ENCODE measurements around the gene MICOS13.

The MICOS13 gene

DNA sequence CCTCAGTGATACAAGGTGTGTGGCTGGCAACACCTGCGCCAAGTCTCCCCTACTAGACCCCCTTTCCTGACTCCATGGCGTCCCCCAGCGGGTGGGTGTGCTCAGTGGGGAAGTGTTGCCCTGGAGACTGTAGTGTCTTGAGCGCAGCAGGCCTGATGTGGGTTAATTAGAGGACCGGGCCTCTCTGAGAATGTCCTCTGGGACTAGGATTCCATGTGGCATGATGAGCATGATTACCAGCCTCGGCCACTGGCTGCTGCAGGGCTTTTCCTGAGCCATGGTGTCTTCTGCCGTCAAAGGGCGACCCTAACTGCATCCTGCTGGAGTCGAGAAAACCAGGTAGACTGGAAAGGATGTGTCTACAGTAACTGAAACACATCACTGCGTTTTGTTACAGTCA, 28.1 kb downstream of the MICOS13 start:
- no peak overlapping the region for H3K27ac ChIP-seq (ENCODE audit: low read length)

GRCh38 chr19:5651361-5651760, 29.0 kb downstream of the MICOS13 start:
- H3K4me1 ChIP-seq (ENCODE audit: control insufficient read depth in 1 of 2, insufficient read depth in 2 of 2, low read length in 2 of 2), result no peaks in the 10 kb centered on the region
- no peaks in the 10 kb centered on the region for H3K27me3 ChIP-seq (ENCODE audit: low read depth, low read length)
- H3K4me3 ChIP-seq (ENCODE audit: low read depth in 1 of 2, low read length in 2 of 2), result no peak overlapping the region
- H3K9me3 ChIP-seq (ENCODE audit: control insufficient read depth in 1 of 2, low read length in 2 of 2), result no peaks in the 10 kb centered on the region
- no peak overlapping the region for H3K27ac ChIP-seq (ENCODE audit: low read length)
- peaks cover 75 to 87% of the 10 kb centered on the region in 2 donors for H3K36me3 ChIP-seq (ENCODE audit: control insufficient read depth in 1 of 2, insufficient read depth in 2 of 2, low read length in 2 of 2)

More for the DNA sequence above, 28.1 kb downstream of the MICOS13 start:
- H3K4me3 ChIP-seq (ENCODE audit: low read depth in 1 of 2, low read length in 2 of 2), result no peak overlapping the region
- H3K4me1 ChIP-seq (ENCODE audit: control insufficient read depth in 1 of 2, insufficient read depth in 2 of 2, low read length in 2 of 2), result no peaks in the 10 kb centered on the region
- no peaks in the 10 kb centered on the region for H3K27me3 ChIP-seq (ENCODE audit: low read depth, low read length)
- peaks cover 69 to 82% of the 10 kb centered on the region in 2 donors for H3K36me3 ChIP-seq (ENCODE audit: control insufficient read depth in 1 of 2, insufficient read depth in 2 of 2, low read length in 2 of 2)
- no peaks in the 10 kb centered on the region for H3K9me3 ChIP-seq (ENCODE audit: control insufficient read depth in 1 of 2, low read length in 2 of 2)

GRCh38 chr19:5648464-5648863, 31.9 kb downstream of the MICOS13 start:
- Histone ChIP-seq H3K9me3 (ENCODE audit: control insufficient read depth in 1 of 2, low read length in 2 of 2) (no peaks in the 10 kb centered on the region), H3K27me3 (ENCODE audit: low read depth, low read length) (no peaks in the 10 kb centered on the region), H3K4me1 (ENCODE audit: control insufficient read depth in 1 of 2, insufficient read depth in 2 of 2, low read length in 2 of 2) (no peaks in the 10 kb centered on the region), H3K36me3 (ENCODE audit: control insufficient read depth in 1 of 2, insufficient read depth in 2 of 2, low read length in 2 of 2) (peaks cover 77 to 83% of the 10 kb centered on the region in 2 donors), H3K27ac (ENCODE audit: low read length) (no peak overlapping the region), H3K4me3 (ENCODE audit: low read depth in 1 of 2, low read length in 2 of 2) (no peak overlapping the region)

- Histone ChIP-seq H3K4me3 (ENCODE audit: low read depth in 1 of 2, low read length in 2 of 2) (no peak overlapping the region), H3K27ac (ENCODE audit: low read length) (no peak overlapping the region), H3K36me3 (ENCODE audit: control insufficient read depth in 1 of 2, insufficient read depth in 2 of 2, low read length in 2 of 2) (peaks cover 78 to 82% of the 10 kb centered on the region in 2 donors), H3K4me1 (ENCODE audit: control insufficient read depth in 1 of 2, insufficient read depth in 2 of 2, low read length in 2 of 2) (no peaks in the 10 kb centered on the region), H3K9me3 (ENCODE audit: control insufficient read depth in 1 of 2, low read length in 2 of 2) (no peaks in the 10 kb centered on the region), H3K27me3 (ENCODE audit: low read depth, low read length) (no peaks in the 10 kb centered on the region)
These were observed 33.6 kb downstream of the MICOS13 start for GRCh38 chr19:5646703-5647102.

GRCh38 chr19:5645409-5645808, 34.9 kb downstream of the MICOS13 start:
- Histone ChIP-seq H3K36me3 (ENCODE audit: control insufficient read depth in 1 of 2, insufficient read depth in 2 of 2, low read length in 2 of 2) (peaks cover 69 to 73% of the 10 kb centered on the region in 2 donors), H3K4me1 (ENCODE audit: control insufficient read depth in 1 of 2, insufficient read depth in 2 of 2, low read length in 2 of 2) (no peaks in the 10 kb centered on the region), H3K27ac (ENCODE audit: low read length) (no peak overlapping the region), H3K4me3 (ENCODE audit: low read depth in 1 of 2, low read length in 2 of 2) (no peak overlapping the region), H3K9me3 (ENCODE audit: control insufficient read depth in 1 of 2, low read length in 2 of 2) (no peaks in the 10 kb centered on the region), H3K27me3 (ENCODE audit: low read depth, low read length) (no peaks in the 10 kb centered on the region)

- H3K36me3 ChIP-seq (ENCODE audit: control insufficient read depth in 1 of 2, insufficient read depth in 2 of 2, low read length in 2 of 2), result peaks cover 60 to 65% of the 10 kb centered on the region in 2 donors
- no peak overlapping the region for H3K27ac ChIP-seq (ENCODE audit: low read length)
- H3K27me3 ChIP-seq (ENCODE audit: low read depth, low read length), result no peaks in the 10 kb centered on the region
- H3K4me3 ChIP-seq (ENCODE audit: low read depth in 1 of 2, low read length in 2 of 2), result no peak overlapping the region
- H3K4me1 ChIP-seq (ENCODE audit: control insufficient read depth in 1 of 2, insufficient read depth in 2 of 2, low read length in 2 of 2), result no peaks in the 10 kb centered on the region
- no peaks in the 10 kb centered on the region for H3K9me3 ChIP-seq (ENCODE audit: control insufficient read depth in 1 of 2, low read length in 2 of 2)
These were observed 36.3 kb downstream of the MICOS13 start for GRCh38 chr19:5644037-5644436.

DNA sequence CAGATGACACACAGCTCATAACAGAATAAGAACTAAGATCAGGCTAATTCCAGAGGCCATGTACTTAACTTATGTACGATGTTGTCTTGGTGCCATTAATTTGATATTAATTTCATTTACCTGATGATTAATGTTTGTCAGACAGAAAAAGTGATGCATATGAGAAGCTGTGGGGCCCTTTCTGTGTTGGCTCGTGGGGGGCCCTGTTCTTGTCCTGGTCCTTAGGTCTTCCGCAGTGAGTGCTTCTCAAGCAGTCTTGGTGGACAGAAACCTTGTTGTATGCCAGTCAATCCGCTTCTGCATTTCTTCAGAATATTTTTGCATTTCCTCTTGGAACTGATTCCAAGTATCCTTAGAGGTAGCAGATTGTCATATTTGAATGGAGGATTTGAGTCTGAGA, 37.3 kb downstream of the MICOS13 start:
- H3K4me3 ChIP-seq (ENCODE audit: low read depth in 1 of 2, low read length in 2 of 2), result no peak overlapping the region
- H3K36me3 ChIP-seq (ENCODE audit: control insufficient read depth in 1 of 2, insufficient read depth in 2 of 2, low read length in 2 of 2), result peaks cover 54 to 60% of the 10 kb centered on the region in 2 donors
- H3K9me3 ChIP-seq (ENCODE audit: control insufficient read depth in 1 of 2, low read length in 2 of 2), result no peaks in the 10 kb centered on the region
- peaks cover 0 to 3% of the 10 kb centered on the region in 2 donors for H3K4me1 ChIP-seq (ENCODE audit: control insufficient read depth in 1 of 2, insufficient read depth in 2 of 2, low read length in 2 of 2)
- H3K27me3 ChIP-seq (ENCODE audit: low read depth, low read length), result no peaks in the 10 kb centered on the region
- no peak overlapping the region for H3K27ac ChIP-seq (ENCODE audit: low read length)

- H3K27me3 ChIP-seq (ENCODE audit: low read depth, low read length), result no peaks in the 10 kb centered on the region
- H3K9me3 ChIP-seq (ENCODE audit: control insufficient read depth in 1 of 2, low read length in 2 of 2), result no peaks in the 10 kb centered on the region
- H3K4me1 ChIP-seq (ENCODE audit: control insufficient read depth in 1 of 2, insufficient read depth in 2 of 2, low read length in 2 of 2), result peaks cover 0 to 12% of the 10 kb centered on the region in 2 donors
- no peak overlapping the region for H3K27ac ChIP-seq (ENCODE audit: low read length)
- no peak overlapping the region for H3K4me3 ChIP-seq (ENCODE audit: low read depth in 1 of 2, low read length in 2 of 2)
- H3K36me3 ChIP-seq (ENCODE audit: control insufficient read depth in 1 of 2, insufficient read depth in 2 of 2, low read length in 2 of 2), result peaks cover 46 to 51% of the 10 kb centered on the region in 2 donors
These were observed 38.1 kb downstream of the MICOS13 start for GRCh38 chr19:5642204-5642603.

- no peak overlapping the region for H3K27ac ChIP-seq (ENCODE audit: low read length)
These were observed 39.1 kb downstream of the MICOS13 start for GRCh38 chr19:5641171-5641570.

DNA sequence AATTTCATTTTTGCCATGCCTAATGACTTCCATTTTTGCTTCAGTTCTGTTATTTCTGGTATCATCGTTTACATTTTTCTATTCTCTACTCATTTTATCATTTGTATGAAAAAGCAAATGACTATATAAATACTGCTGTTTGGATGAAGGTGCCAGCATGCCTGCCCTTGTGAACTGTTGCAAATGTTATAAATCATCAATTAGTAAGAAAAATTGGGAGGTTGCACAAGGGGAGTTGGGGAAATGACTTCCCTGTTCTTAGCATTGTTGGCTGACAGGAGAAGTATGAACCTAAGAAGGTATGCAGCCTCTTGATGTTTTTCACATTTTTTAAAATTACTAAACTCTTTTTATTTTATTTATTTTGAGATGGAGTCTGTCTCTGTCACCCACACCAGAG, 42.3 kb downstream of the MICOS13 start:
- Histone ChIP-seq H3K27ac (ENCODE audit: low read length) (no peak overlapping the region), H3K36me3 (ENCODE audit: control insufficient read depth in 1 of 2, insufficient read depth in 2 of 2, low read length in 2 of 2) (peaks cover 12 to 14% of the 10 kb centered on the region in 2 donors), H3K4me1 (ENCODE audit: control insufficient read depth in 1 of 2, insufficient read depth in 2 of 2, low read length in 2 of 2) (peaks cover 3 to 21% of the 10 kb centered on the region in 2 donors), H3K9me3 (ENCODE audit: control insufficient read depth in 1 of 2, low read length in 2 of 2) (no peaks in the 10 kb centered on the region), H3K27me3 (ENCODE audit: low read depth, low read length) (no peaks in the 10 kb centered on the region), H3K4me3 (ENCODE audit: low read depth in 1 of 2, low read length in 2 of 2) (no peak overlapping the region)

More at GRCh38 chr19:5641171-5641570, 39.1 kb downstream of the MICOS13 start:
- H3K27me3 ChIP-seq (ENCODE audit: low read depth, low read length), result no peaks in the 10 kb centered on the region
- H3K36me3 ChIP-seq (ENCODE audit: control insufficient read depth in 1 of 2, insufficient read depth in 2 of 2, low read length in 2 of 2), result peaks cover 35 to 41% of the 10 kb centered on the region in 2 donors
- H3K4me3 ChIP-seq (ENCODE audit: low read depth in 1 of 2, low read length in 2 of 2), result no peak overlapping the region
- no peaks in the 10 kb centered on the region for H3K9me3 ChIP-seq (ENCODE audit: control insufficient read depth in 1 of 2, low read length in 2 of 2)
- peaks cover 0 to 12% of the 10 kb centered on the region in 2 donors for H3K4me1 ChIP-seq (ENCODE audit: control insufficient read depth in 1 of 2, insufficient read depth in 2 of 2, low read length in 2 of 2)

- Histone ChIP-seq H3K4me3 (ENCODE audit: low read depth in 1 of 2, low read length in 2 of 2) (no peak overlapping the region), H3K27ac (ENCODE audit: low read length) (no peak overlapping the region), H3K4me1 (ENCODE audit: control insufficient read depth in 1 of 2, insufficient read depth in 2 of 2, low read length in 2 of 2) (peaks cover 7 to 40% of the 10 kb centered on the region in 2 donors), H3K36me3 (ENCODE audit: control insufficient read depth in 1 of 2, insufficient read depth in 2 of 2, low read length in 2 of 2) (no peaks in the 10 kb centered on the region), H3K27me3 (ENCODE audit: low read depth, low read length) (no peaks in the 10 kb centered on the region), H3K9me3 (ENCODE audit: control insufficient read depth in 1 of 2, low read length in 2 of 2) (no peaks in the 10 kb centered on the region)
These were observed 44.9 kb downstream of the MICOS13 start for GRCh38 chr19:5635427-5635826.

- H3K36me3 ChIP-seq (ENCODE audit: control insufficient read depth in 1 of 2, insufficient read depth in 2 of 2, low read length in 2 of 2), result peaks cover 1 to 9% of the 10 kb centered on the region in 2 donors
- H3K27ac ChIP-seq (ENCODE audit: low read length), result no peak overlapping the region
- H3K27me3 ChIP-seq (ENCODE audit: low read depth, low read length), result no peaks in the 10 kb centered on the region
- H3K9me3 ChIP-seq (ENCODE audit: control insufficient read depth in 1 of 2, low read length in 2 of 2), result no peaks in the 10 kb centered on the region
- no peak overlapping the region for H3K4me3 ChIP-seq (ENCODE audit: low read depth in 1 of 2, low read length in 2 of 2)
- H3K4me1 ChIP-seq (ENCODE audit: control insufficient read depth in 1 of 2, insufficient read depth in 2 of 2, low read length in 2 of 2), result peaks cover 7 to 57% of the 10 kb centered on the region in 2 donors
These were observed 47.7 kb downstream of the MICOS13 start for GRCh38 chr19:5632657-5633056.

Measured in muscle layer of duodenum (tissue), 2 donors.